Measurements from ENCODE around the gene EPM2A. TPM values are rescaled to one million over a fixed set of nuclear protein-coding genes. Genes with fewer than 3 reads are reported as not detected.
"Not testable (repeated sequence)": the region's sequence is repeated elsewhere in the genome, so short reads cannot be mapped to it uniquely, and the experiment has no call there.

The EPM2A gene
- 7.0 TPM for polyA plus RNA-seq

DNA sequence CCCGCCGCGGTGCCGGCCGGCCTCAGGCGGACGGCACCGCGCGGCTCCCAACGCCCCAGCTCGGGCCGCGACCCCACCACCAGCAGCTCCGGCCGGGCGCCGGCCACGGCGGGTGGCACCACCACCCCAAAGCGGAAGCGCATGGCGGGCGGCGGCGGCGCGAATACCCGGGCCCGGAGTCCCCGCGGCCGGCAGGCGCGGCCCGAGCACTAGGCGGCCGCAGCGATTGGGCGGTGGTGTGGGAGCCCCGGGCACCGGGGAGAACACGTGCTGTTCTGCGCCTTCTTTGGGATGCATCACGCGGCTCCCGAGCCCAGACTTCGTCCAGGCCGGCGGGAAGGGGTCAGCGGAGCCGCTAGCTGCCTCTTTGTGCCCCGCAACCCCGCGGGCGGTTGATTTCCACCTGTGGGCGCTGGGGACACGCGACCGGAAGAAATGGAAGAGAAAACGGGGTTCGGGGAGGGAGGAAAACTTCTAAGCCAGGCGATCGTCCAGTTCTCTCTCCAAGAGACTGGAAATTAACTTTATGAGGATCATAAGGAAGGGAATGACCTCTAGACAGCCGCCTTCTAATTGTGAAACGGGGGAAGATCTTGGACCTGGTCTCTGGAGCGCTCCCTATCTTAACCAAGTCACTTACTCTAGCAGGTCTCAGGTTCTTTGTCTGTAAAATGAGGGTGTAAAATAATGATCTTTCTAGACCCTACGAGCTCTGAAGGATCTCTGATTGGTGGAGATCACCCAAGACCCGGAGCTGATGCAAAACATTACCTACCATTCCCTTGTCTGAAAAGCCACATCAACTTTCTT, at the start of gene EPM2A:
EPM2A (minus strand) TSS at position 165 of the 810 bp plus-strand sequence; CDS start at position 143, 22 bp downstream.
- H3K36me3 Mint-ChIP-seq, result no peaks in the 10 kb centered on the region
- H3K4me1 Mint-ChIP-seq, result peaks cover 8 to 17% (median 9%) of the 10 kb centered on the region in 3 donors
- peak within 1 kb of the TSS; percentile 98 to 99 (median 99) for H3K27ac Mint-ChIP-seq
- H3K9me3 Mint-ChIP-seq, result peaks cover 0 to 5% (median 3%) of the 10 kb centered on the region in 3 donors
- H3K27me3 Mint-ChIP-seq, result no peaks in the 10 kb centered on the region
- H3K4me3 Mint-ChIP-seq, result peak within 1 kb of the TSS; percentile 98 to 99 (median 98)

DNA sequence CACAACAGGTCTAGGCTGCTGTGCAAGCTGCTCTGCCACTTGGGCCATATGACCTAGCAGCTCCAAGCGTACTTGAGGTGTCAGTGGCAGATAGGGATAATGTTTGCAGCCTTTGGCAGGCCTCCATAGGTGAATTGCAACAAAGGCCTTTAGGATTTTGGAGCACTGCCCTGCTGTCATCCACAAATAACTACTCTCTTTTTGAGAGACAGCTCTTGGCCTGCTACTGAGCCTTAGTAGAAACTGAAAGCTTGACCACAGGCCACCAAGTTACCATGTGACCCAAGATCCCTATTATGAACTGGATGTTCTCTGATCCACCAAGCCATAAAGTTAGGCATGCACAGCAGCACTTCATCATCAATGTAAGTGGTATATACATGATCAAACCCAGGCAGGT, 49.4 kb upstream of the EPM2A start:
- Mint-ChIP-seq H3K4me1 (no peaks in the 10 kb centered on the region), H3K27me3 (no peaks in the 10 kb centered on the region), H3K4me3 (no peak overlapping the region), H3K27ac (no peak overlapping the region), H3K9me3 (peaks cover 2 to 6% (median 6%) of the 10 kb centered on the region in 3 donors), H3K36me3 (peaks cover 11% of the 10 kb centered on the region)

DNA sequence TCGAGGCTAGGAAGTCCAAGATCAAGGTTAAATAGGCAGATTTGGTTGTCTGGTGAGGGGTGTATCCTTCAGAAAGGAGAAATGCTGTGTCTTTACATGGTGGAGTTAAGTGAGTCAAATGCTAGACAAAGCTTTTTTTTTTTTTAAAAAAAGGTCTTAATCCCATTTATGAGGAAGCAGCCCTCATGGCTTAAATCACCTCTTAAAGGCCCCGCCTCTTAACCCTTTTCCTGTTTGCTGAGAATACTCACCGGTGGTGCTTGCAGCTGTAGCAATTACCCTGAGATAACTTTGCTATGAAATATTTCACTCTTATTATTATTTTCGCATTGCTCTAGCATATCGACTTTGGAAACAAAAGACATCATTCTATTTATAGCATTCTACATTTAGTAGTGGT, 48.5 kb upstream of the EPM2A start:
- H3K4me3 Mint-ChIP-seq, result no peak overlapping the region
- no peak overlapping the region for H3K27ac Mint-ChIP-seq
- no peaks in the 10 kb centered on the region for H3K4me1 Mint-ChIP-seq
- H3K36me3 Mint-ChIP-seq, result peaks cover 6% of the 10 kb centered on the region
- no peaks in the 10 kb centered on the region for H3K27me3 Mint-ChIP-seq
- peaks cover 2 to 6% (median 6%) of the 10 kb centered on the region in 3 donors for H3K9me3 Mint-ChIP-seq

DNA sequence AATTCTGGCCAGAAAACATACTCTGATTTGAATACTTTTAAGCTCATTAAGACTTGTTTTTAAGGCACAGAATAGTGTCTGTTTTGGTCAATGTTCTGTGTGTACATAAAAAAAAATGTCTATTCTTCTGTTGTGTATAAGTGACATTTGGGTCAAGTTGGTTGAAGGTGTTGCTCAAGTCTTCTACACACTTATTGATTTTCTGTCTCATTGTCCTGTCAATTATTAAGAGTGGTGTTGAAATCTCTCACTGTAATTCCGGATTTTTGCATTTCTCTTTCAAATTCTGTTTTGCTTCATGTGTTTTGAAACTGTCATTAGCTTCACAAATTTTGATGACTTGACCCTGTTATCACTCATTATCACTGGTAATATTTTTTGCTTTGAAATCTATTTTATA, 37.5 kb upstream of the EPM2A start:
- H3K27ac Mint-ChIP-seq, result no peak overlapping the region
- no peaks in the 10 kb centered on the region for H3K36me3 Mint-ChIP-seq
- no peak overlapping the region for H3K4me3 Mint-ChIP-seq
- no peaks in the 10 kb centered on the region for H3K27me3 Mint-ChIP-seq
- no peaks in the 10 kb centered on the region for H3K4me1 Mint-ChIP-seq
- peaks cover 0 to 3% (median 2%) of the 10 kb centered on the region in 3 donors for H3K9me3 Mint-ChIP-seq

DNA sequence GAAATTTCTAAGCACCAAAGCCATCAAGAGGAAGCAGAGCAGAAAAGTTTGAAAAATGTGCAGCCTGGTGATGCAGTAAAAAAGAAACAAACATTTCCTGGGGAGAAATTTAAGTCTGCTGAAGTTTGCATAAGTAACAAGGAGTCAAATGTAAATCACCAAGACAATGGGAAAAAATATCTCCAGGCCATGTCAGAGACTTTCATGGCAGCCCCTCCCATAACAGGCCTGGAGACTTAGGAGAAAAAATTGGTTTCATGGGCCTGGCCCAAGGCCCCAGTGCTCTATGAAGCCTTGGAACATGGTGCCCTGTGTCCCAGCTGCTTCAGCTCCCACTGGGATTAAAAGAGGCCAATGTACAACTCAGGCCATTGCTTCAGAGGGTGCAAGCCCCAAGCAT, 30.1 kb upstream of the EPM2A start:
- Mint-ChIP-seq H3K27ac (no peak overlapping the region), H3K4me1 (peaks cover 0 to 3% (median 0%) of the 10 kb centered on the region in 3 donors), H3K36me3 (no peaks in the 10 kb centered on the region), H3K9me3 (peaks cover 0 to 8% (median 2%) of the 10 kb centered on the region in 3 donors), H3K27me3 (no peaks in the 10 kb centered on the region), H3K4me3 (no peak overlapping the region)

DNA sequence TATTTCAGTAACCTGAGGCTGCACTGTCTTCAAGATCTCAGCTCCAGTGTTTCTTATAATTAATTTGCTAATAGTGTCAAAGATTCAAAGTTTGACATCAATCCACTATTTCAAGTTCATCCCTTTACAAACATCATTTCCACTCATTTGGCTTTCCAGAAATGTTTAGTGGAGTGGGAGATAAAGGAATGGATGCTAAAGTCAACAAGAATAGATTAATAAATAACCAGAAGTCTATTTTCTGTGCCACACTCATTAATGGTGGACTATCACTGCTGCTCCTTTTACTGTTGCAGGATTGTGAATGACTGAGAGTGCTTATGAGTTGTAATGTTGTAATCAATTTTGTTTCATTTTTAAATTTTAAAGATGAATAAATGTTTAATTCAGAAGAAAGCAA, 28.4 kb upstream of the EPM2A start:
- H3K27ac Mint-ChIP-seq, result no peak overlapping the region
- H3K36me3 Mint-ChIP-seq, result no peaks in the 10 kb centered on the region
- no peak overlapping the region for H3K4me3 Mint-ChIP-seq
- peaks cover 0 to 8% (median 0%) of the 10 kb centered on the region in 3 donors for H3K9me3 Mint-ChIP-seq
- peaks cover 0 to 3% (median 0%) of the 10 kb centered on the region in 3 donors for H3K4me1 Mint-ChIP-seq
- H3K27me3 Mint-ChIP-seq, result no peaks in the 10 kb centered on the region

DNA sequence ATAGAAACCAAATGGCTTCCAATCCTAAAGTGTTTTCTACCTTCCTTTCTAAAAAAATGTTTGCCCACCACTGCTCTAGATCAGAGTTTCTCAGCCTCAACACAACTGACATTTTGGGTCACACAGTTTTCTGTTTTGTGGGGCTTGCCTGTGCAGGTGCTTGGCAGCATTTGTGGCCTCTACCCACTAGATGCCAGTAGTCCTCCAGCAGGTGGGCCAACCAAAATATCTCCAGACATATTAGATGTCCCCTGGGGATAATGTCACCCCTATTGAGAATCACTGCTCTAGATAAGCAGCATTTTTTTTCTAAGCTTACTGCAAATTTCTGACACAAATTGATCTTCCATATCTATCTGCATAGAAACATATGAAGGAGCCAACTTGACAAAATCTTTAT, 26.3 kb upstream of the EPM2A start:
- no peaks in the 10 kb centered on the region for H3K27me3 Mint-ChIP-seq
- H3K4me1 Mint-ChIP-seq, result peaks cover 0 to 3% (median 0%) of the 10 kb centered on the region in 3 donors
- peaks cover 0 to 8% (median 0%) of the 10 kb centered on the region in 3 donors for H3K9me3 Mint-ChIP-seq
- no peaks in the 10 kb centered on the region for H3K36me3 Mint-ChIP-seq
- no peak overlapping the region for H3K27ac Mint-ChIP-seq
- H3K4me3 Mint-ChIP-seq, result no peak overlapping the region

DNA sequence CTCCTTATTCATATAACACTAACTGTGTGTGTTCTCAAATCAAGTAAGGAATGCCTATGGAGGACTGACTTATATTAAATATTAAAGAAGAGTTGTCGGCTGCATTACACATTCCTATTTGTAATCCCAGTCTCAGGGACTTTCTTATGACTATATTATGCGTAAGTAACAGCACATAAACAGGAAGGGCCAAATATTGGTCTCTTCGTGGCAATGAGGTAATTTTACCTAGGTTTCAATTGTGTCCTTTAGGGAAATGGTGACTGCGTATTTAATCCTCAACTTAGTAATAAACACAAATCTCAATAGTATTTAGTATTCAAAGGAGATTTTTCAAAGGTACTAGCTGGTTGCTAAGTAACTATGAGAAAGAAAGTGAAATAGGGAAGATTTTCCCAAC, 22.8 kb upstream of the EPM2A start:
- Mint-ChIP-seq H3K27ac (no peak overlapping the region), H3K27me3 (no peaks in the 10 kb centered on the region), H3K4me3 (no peak overlapping the region), H3K36me3 (no peaks in the 10 kb centered on the region), H3K9me3 (no peaks in the 10 kb centered on the region), H3K4me1 (peaks cover 0 to 3% (median 0%) of the 10 kb centered on the region in 3 donors)

DNA sequence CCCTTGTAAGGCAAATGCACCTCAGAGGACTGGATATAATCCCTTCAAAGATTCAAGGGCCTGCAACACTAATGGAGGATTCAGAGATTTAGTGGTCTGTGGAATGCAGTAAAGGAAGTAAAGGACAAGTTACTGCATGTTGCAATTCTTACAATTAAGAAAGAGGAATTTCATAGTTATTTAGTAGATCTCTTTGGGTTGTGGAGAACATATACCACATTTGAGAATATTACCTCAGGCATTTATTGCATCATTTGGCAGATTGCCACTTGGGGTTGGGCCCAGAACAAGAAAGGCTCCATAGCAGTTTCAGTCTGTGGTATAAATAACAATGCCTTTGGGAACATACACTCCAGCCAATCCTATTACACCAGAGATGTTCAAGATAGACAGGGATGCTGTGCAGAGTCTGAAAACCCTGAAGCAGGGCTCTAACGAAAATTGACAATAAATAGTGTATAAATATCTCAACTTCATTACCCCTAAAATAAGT, 20.9 kb upstream of the EPM2A start:
- no peak overlapping the region for H3K27ac Mint-ChIP-seq
- no peaks in the 10 kb centered on the region for H3K9me3 Mint-ChIP-seq
- no peaks in the 10 kb centered on the region for H3K27me3 Mint-ChIP-seq
- no peaks in the 10 kb centered on the region for H3K4me1 Mint-ChIP-seq
- no peaks in the 10 kb centered on the region for H3K36me3 Mint-ChIP-seq
- H3K4me3 Mint-ChIP-seq, result no peak overlapping the region

DNA sequence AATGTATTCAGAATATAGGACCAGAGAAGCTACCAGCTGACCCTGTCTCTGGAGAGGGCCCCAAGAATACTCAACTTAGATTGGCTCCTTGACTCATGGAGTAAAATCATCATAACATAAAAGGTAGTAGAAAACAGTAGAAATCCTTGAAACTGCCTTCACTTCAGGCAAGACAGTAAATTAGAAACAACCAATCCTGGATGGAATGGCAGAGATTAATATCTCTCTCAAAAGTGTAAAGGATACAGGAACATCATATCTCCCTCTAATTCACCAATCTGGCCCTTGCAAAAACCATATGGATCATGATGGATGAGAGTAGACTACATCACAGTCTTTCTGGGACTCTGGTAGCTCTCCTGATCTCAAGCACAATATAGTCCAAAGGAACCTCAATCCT, 20.4 kb upstream of the EPM2A start:
- H3K4me3 Mint-ChIP-seq, result no peak overlapping the region
- H3K27ac Mint-ChIP-seq, result no peak overlapping the region
- no peaks in the 10 kb centered on the region for H3K27me3 Mint-ChIP-seq
- no peaks in the 10 kb centered on the region for H3K9me3 Mint-ChIP-seq
- no peaks in the 10 kb centered on the region for H3K4me1 Mint-ChIP-seq
- H3K36me3 Mint-ChIP-seq, result no peaks in the 10 kb centered on the region

DNA sequence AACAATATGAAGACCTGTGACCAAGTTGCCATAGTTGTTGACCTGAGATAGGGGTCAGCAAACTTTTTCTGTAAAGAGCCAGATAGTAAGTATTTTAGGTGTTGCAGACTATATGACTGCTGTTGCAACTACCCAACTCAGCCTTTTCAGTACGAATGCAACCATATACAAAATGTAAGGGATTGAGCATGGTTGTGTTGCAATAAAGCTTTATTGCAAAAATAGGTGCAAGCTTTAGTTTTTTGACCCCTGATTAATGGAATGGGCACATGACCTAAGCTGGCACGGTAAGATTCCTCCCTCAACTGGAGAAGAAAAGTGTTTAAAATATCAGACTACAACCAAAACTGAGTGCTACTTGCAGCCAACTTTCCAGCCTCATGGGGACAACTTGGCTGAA, 17.3 kb upstream of the EPM2A start:
- Mint-ChIP-seq H3K27me3 (no peaks in the 10 kb centered on the region), H3K4me3 (no peak overlapping the region), H3K4me1 (no peaks in the 10 kb centered on the region), H3K27ac (no peak overlapping the region), H3K9me3 (no peaks in the 10 kb centered on the region), H3K36me3 (no peaks in the 10 kb centered on the region)

DNA sequence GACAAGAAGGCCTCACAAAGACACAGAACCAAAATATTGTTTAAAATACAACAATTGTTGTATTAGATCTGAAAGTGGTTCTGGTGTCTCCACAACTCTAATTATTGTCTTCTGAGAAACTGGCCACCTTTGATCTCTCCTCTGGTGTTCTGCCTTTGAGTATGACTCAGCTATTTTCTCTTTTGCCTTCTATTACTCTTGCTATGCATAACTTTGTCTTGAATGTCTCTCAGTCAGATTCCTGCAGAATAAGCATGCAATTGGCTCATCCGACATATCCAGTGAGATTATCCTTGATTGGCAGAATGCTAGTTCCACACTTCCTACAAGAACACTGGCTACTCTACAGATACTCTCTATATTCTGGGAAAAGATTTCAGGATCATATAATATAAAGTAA, 14.3 kb upstream of the EPM2A start:
- Mint-ChIP-seq H3K36me3 (no peaks in the 10 kb centered on the region), H3K4me3 (no peak overlapping the region), H3K27me3 (peaks cover 2% of the 10 kb centered on the region), H3K27ac (no peak overlapping the region), H3K4me1 (no peaks in the 10 kb centered on the region), H3K9me3 (no peaks in the 10 kb centered on the region)

DNA sequence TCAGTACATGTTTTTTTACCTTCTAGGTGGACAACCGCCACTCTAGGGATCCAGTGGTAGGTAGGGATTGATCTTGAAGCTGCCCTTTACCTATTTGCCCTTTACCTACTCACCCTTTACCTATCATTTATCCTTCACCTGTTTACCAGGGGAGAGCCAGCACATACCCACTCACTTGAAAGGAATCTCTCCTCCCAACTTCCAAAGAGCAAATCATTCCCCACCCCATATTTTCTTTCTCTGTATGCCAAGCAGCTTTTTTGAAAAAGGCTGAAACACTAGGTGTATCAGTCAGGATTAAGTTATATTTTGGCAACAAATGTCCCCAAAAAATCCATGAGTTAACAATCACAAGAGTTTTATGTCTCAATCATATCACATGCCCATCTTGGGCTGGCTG, 10.5 kb upstream of the EPM2A start:
- no peaks in the 10 kb centered on the region for H3K36me3 Mint-ChIP-seq
- H3K4me1 Mint-ChIP-seq, result no peaks in the 10 kb centered on the region
- no peaks in the 10 kb centered on the region for H3K9me3 Mint-ChIP-seq
- H3K4me3 Mint-ChIP-seq, result no peak overlapping the region
- H3K27me3 Mint-ChIP-seq, result peaks cover 2% of the 10 kb centered on the region
- no peak overlapping the region for H3K27ac Mint-ChIP-seq

DNA sequence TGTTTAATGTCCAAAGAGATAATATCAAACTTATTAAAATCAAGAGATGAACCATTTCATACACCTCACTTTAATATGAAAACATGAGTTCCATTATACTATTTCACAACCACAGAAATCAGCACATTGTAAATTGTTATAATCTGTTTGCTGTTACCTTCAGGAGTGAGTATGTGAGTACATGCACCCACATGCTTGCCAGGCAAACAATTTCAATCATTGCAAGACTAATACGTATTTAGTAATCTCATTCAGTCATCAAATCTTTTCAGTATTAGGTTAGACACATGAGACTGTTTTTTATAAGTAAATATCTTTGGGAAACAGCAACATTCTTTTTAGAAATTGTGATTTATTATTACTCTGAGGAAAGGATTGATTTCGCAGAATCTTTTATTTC, 9.3 kb upstream of the EPM2A start:
- Mint-ChIP-seq H3K27ac (no peak overlapping the region), H3K4me3 (no peak overlapping the region), H3K36me3 (no peaks in the 10 kb centered on the region), H3K27me3 (peaks cover 2% of the 10 kb centered on the region), H3K9me3 (peaks cover 0 to 3% (median 3%) of the 10 kb centered on the region in 3 donors), H3K4me1 (no peaks in the 10 kb centered on the region)

DNA sequence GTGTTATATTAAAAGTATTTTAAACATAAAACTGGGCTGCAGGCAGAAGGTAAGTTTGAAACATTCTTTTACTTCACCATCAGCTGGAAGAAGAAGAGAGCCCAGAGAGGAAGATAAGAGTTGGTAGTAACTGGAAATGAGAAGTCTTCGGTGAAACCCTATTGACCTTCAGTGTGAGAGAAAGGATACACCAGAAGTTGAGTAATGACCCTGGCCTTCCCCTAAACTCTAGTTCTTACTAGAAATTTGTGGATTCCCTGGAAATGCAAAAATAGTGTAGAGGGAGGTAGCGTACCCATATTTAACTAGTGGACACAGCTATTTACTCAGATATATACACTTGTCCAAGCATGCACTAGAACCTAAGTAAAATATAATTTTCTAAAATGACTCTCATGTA, 8.0 kb upstream of the EPM2A start:
- H3K4me3 Mint-ChIP-seq, result no peak overlapping the region

DNA sequence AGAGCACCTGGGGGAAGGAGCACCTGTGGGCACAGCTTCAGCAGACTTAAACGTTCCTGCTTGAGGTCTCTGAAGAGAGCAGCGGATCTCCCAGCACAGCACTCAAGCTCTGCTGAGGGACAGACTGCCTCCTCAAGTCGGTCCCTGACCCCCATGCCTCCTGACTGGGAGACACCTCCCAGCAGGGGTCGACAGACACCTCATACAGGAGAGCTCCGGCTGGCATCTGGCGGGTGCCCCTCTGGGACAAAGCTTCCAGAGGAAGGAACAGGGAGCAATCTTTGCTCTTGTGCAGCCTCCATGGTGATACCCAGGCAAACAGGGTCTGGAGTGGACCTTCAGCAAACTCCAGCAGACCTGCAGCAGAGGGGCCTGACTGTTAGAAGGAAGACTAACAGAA, 7.2 kb upstream of the EPM2A start:
- H3K9me3 Mint-ChIP-seq, H3K36me3 Mint-ChIP-seq, H3K27me3 Mint-ChIP-seq, H3K4me3 Mint-ChIP-seq, H3K4me1 Mint-ChIP-seq, H3K27ac Mint-ChIP-seq: not testable (repeated sequence)

More for the DNA sequence above, 8.0 kb upstream of the EPM2A start:
- Mint-ChIP-seq H3K4me1 (no peaks in the 10 kb centered on the region), H3K27me3 (peaks cover 2% of the 10 kb centered on the region), H3K9me3 (peaks cover 0 to 5% (median 3%) of the 10 kb centered on the region in 3 donors), H3K27ac (no peak overlapping the region), H3K36me3 (no peaks in the 10 kb centered on the region)
